GM10847 (cell line): ENCODE measurements around the gene CNTN1.

Experiments used
- POLR2A ChIP-seq: IDR thresholded peaks from 2 replicates; pipeline ENCODE4 v1.6.1; 2011; ENCODE audit not compliant: insufficient read length; ENCODE audit errors: extremely low read depth

The CNTN1 gene

DNA sequence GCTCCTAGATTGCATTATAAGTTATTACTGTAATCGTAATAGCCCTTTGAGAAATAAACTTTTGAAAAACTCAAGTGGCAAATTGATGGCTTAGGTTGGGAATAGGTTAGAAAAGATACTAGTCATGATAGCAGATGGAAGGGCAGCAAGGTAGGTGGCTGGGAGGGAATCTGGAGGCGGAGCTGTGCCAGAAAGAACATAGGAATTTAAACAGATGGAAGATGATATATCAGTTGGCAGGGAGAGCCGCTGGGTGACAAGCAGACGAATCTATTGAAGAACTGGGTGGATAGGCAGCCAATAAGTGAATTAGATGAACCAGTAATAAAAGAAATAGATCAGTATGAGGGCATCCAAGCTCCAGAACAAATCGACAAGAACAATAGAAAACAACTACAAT, 142.1 kb downstream of the CNTN1 start:
- TF ChIP-seq POLR2A, result no peak

DNA sequence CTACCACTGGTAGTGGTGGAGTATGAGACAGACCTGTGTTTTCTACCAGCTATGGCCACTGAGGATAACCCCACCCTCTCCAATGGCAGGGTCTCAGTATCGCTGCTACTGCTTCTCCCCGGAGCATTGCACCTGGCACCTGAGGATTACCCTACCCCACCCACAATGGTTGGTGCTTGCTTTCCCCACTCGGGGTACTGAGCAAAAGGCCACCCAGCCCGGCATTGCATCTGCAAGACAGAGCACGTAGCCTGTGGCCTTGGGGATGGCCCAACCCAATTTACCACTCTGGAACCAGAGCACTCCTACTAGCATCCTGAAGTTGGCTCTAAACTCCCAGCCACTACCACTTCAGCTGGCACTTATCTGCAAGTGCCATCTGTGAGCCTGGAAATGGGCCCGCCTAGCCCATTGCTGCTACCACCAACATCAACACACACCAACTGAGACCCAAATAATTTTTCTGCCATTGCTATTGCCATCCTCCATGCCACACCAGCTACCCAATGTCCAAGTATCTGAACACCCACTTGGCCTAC, 145.7 kb downstream of the CNTN1 start:
- no peak for TF ChIP-seq POLR2A

DNA sequence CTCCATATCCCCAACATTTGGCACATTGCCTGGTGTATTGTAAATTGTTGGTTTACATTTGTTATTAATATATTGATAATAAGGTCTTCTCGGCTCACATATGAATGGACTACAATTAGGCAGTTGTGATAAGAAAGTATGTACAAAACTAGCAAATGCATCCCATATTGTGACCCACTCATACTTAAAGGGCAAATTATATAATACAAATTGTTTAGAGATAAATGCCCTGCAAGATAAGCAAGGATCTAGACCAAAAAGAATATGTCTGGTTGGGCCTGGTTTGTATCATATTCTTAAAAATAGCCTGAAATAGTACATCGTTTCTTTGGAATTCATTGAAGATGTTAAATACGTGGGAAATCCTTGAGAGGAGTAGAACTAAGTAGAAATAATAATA, 151.3 kb downstream of the CNTN1 start:
- no peak for TF ChIP-seq POLR2A

DNA sequence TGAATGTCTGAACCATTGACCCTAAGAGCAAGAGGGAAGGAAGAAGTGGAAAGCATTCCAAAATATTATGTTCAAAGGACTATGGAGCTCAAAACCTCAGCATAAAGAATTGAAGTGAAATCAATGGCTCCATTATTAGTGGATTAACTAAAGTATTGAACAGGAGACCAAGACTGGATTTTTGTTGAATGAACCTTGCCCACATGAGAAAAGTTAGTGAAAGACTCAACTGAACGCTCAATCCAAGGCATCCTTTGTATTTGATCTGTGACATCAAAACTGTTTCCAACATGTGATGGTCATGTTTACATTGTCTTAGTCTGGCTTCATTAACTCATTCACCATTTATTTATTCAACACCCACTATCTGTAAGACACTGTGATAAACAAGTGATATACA, 161.0 kb downstream of the CNTN1 start:
- no peak for TF ChIP-seq POLR2A

DNA sequence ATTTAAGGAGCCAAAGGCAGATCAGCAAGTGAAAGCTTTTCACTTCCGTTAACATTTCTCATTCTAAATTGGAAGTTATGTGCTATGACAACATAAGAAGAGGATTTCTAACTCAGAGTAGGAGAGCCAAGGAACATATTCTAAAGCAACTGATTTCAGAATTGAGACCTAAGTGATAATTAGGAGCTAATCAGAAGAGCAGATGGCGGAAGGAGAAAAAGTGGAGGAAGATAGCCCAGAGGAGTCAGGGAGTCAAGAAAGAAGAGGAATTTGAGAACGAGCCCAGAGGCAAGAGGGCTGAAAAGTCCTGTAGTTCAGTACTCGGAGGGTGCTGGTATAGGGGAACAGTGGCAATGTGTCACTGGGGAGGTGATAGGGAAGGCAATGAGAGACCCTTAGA, 162.4 kb downstream of the CNTN1 start:
- no peak for TF ChIP-seq POLR2A

DNA sequence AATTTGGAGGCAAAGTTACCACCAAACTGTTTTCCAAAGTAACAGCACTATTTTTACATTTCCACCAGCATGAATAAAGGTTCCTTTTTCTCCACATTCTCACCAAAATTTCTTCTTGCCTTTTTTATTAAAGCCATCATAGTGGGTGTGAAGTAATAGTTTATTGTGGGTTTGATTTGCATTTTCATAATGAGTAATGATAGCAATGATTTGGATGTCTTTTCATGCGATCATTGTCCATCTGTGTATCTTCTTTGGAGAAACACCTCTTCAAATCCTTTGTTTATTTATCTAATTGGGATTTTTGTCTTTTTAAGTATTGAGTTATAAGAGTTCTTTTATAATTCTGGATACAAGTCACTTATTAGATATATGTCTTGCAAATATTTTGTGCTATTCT, 172.7 kb downstream of the CNTN1 start:
- TF ChIP-seq POLR2A, result no peak

DNA sequence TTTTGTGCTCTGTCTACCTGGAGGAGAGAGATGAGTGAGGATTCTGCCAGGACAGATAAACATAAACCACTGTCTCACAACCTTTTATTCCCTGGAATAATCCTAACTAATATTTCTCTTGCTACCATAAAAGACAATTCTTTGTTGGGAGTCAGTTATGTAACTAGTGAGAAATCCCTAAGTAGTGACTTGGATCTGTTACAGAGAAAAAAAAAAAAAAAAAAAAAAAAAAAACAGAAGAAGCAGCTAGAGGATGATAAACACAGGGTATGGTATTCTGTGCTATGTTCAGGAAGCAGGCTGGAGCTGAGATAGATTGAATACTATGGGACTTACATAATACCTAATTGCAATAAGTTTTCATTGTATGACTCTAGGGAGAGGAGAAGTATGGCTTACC, 178.7 kb downstream of the CNTN1 start:
- no peak for TF ChIP-seq POLR2A

DNA sequence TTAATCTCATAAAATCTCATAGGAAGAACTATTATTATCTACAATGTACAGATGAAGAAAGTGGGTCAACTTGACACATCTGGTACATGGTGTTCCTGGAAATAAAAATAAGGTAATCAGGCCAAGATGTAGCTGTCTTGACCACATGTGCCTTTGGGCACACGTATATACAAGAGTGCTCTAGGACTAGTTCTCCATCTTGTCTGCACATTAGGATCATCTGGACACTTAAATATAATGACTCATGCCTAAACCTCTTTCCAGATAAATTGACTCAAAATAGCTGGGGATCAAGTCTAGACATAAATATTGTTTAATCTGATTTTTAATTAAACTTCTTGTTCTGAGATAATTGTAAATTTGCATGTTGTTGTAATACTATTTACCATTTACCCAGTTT, 182.6 kb downstream of the CNTN1 start:
- no peak for TF ChIP-seq POLR2A

DNA sequence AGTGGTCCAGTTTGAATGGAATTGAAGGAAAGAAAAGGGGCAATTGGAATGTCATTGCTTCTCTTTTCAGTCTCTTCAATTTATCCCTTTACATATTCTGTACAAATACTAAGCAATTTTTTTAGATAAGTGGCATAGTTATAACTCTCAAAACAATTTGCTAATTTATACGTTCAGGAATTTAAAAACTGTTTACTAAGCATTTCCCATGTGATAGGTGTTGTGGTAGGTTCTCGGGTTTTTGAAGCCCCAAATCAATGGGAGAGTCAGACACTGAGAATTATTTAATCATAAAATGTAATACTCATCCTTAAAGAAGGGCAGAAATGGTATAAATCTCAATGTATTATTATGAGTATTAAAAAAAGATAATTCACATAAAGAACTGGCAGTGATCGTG, 197.1 kb downstream of the CNTN1 start:
- no peak for TF ChIP-seq POLR2A

DNA sequence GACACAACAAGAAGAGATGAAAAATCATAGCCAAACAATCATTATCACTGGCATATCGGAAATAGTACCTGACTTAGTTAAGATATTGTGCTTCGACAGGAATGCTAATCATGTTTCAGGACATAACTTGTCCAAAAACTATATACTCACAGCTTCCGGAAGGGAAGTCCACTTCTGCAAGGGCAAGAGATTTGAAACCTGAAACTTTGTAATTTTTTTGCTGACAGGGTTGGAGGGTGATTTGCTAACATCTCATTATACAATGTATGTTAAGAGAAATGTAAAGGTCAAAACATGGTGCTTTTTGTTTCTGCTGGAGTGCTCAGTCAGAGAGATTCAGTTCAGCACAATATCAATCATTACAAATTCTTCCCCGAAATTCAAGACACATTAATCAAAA, 200.3 kb downstream of the CNTN1 start:
- TF ChIP-seq POLR2A, result no peak

DNA sequence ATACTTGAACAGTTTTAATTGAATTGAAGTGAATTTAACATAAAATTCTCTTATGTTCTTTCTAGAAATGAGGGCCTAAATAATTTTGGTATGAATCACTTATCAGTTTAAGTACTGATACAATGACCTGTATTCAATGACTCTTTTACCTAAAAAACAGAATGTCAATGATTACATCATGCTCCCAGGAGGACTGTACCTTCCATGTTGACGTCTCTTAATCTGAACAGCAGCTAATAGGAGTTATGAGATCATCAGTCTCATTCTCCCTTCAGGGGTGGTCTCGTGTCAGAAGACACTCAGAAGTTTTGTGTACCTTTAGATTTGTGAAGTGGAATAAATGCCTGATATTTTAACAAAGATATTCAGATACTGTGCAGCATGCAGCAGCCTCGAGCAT, 206.3 kb downstream of the CNTN1 start:
- TF ChIP-seq POLR2A, result no peak

DNA sequence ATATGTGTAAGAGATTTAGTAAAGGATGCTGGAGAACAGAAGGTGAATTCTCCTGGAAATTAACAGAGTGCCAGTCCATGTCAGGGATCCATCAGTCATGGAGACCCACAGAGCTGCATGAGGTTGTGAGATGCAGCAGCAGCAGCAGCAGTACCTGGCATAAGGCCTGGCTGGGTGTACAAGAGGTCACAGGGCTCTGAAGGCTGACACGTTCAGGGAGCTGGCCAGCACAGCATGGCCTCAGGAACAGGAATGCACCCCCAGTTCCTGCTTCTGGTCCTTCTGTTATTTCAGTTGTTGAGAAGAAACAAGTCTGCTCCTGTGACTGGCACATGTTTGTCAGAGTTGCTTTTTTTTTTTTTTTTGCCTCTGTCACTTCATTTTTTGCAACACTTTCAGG, 210.8 kb downstream of the CNTN1 start:
- TF ChIP-seq POLR2A, result no peak

DNA sequence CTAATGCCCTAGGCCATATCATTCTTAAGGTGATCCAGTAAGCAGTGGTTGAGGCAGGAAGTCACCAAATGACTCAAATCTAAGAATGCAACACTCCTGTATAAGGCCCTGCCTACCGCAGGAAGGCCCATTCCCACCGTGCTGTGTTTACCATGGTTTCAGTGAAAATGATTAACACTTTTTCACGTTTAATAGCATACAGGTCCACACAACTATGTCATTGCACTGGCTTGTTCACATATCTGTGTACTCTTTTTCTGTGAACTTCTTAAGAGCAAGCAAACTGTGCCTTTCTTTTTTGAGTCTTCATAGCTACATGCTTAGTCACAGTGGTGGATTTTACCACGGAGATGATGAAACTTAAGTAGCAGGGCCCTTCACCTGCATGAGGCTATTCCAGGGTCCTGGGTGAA, 214.9 kb downstream of the CNTN1 start:
- TF ChIP-seq POLR2A, result no peak

DNA sequence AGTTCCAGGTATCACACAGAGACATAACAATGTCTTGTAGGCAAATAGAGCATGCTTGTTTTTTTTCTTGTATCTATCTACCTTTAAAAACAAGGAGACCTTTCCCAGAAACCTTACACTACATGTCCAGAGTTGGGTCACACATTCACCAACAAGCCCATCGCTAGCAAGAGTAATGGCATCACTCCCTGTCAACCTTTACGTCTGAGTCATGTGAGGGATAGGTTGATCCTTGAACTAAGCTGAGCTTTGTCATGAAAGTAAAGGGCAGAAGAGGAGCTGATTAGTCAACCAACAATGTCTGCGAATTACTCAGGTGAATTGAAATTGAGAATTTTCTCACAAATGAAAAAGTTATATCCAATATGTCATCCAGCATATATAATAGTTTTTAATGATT, 219.4 kb downstream of the CNTN1 start:
- TF ChIP-seq POLR2A, result no peak

DNA sequence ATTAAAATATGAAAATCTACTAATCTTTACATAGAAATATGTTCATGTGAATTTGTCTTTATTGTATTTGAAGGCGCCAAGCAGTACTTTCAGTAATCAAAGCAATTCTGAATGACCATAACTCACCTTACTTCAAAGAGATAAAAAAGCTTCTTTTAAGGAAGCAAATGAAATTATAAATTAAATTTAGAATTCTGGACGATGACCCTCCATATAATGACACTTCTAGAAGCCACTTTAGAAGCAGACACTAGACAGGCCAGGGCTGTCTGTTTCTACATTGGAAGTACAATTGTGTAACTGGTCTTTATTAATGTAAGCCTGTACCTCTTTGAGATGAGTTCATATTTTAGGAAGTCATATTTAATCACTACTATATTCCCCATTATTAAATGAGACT, 222.9 kb downstream of the CNTN1 start:
- no peak for TF ChIP-seq POLR2A

DNA sequence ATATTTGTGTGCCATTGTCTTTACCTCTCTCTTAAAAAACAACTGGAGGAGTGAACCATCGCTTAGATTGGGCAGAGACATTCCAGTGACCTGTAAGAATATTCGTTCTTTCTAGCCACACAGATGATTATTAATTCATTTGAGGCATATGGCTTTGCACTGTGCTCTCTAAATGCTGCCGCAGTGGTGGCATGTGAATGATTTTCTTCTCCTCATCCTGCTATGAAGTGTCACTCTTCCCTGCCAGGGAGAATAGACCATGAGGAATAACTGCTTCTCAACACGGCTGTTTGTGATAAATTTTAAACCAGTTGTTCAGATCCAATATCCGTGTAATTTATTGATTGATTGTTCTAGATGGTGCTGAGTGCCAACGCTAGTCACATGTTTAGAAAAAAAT, 225.3 kb downstream of the CNTN1 start:
- TF ChIP-seq POLR2A, result no peak

DNA sequence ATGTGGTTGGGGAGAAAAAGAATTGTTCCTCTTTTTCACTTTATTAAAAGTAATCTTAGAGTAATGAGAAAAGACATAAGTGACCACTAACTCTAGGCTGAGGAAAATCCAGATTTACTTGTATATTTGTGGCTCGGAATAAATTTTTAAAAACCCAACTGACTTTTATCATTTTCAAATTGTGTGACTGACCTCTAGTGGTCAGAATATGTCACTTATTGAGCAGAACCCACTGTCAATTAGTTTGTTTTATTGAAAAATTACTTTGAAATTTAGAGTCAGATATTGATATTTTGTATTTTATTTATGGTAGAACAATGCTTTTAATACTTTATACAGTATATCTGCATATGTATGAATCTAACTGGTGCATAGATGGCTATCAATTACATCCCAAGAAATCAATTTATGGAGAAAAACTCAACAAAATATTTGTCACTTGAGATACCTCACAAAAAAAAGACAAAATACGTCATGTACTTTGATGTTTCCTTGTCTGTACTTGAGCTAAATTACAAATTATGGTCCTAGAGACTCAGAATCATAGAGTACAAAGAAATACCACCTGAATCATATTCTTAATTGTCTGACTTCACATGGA, 229.4 kb downstream of the CNTN1 start:
- no peak for TF ChIP-seq POLR2A
